Chondrocyte (in vitro differentiated cells): ENCODE results near the gene TRIP10. TPM values are rescaled to one million over a fixed set of nuclear protein-coding genes. Genes with fewer than 3 reads are reported as not detected.
"Not testable (repeated sequence)": the region's sequence is repeated elsewhere in the genome, so short reads cannot be mapped to it uniquely, and the experiment has no call there.

Source experiments
- DNase-seq: peaks from one replicate; pipeline ENCODE4 v3.0.0; 2021; ENCODE audit warnings: mixed read lengths, low spot score
- H3K27ac Mint-ChIP-seq: one replicate; pipeline ENCODE4 v1.8.0; 2021; ENCODE audit warnings: mild to moderate bottlenecking, moderate library complexity, mixed read lengths; ENCODE audit not compliant: unreplicated experiment
- H3K27me3 Mint-ChIP-seq: 2 replicates; pipeline ENCODE4 v1.8.0; 2021; ENCODE audit warnings: low read depth, mixed read lengths
- H3K36me3 Mint-ChIP-seq: 2 replicates; pipeline ENCODE4 v1.8.0; 2021; ENCODE audit warnings: low read depth, mixed read lengths
- H3K4me1 Mint-ChIP-seq: 2 replicates; pipeline ENCODE4 v1.8.0; 2021; ENCODE audit warnings: low read depth, mild to moderate bottlenecking, mixed read lengths
- H3K4me3 Mint-ChIP-seq: one replicate; pipeline ENCODE4 v1.8.0; 2021; ENCODE audit warnings: mild to moderate bottlenecking, moderate library complexity, mixed read lengths; ENCODE audit not compliant: unreplicated experiment
- H3K9me3 Mint-ChIP-seq: 2 replicates; pipeline ENCODE4 v1.8.0; 2021; ENCODE audit warnings: low read depth, mixed read lengths
- total RNA-seq: library from RNA; stranded (reverse); gene quantifications from 3 replicates; pipeline ENCODE4 v1.2.1, GENCODE V29; 2021
- TF ChIP-seq, protein P1 (sequence below): fragments of 200-600 bp; sonication (generic); IDR thresholded peaks from 2 replicates; pipeline ENCODE4 v1.5.0; 2021; ENCODE audit warnings: antibody characterized with exemption, mild to moderate bottlenecking, moderate library complexity

The TRIP10 gene
- total RNA-seq, 1 donor from 2014 or later = 107 TPM

DNA sequence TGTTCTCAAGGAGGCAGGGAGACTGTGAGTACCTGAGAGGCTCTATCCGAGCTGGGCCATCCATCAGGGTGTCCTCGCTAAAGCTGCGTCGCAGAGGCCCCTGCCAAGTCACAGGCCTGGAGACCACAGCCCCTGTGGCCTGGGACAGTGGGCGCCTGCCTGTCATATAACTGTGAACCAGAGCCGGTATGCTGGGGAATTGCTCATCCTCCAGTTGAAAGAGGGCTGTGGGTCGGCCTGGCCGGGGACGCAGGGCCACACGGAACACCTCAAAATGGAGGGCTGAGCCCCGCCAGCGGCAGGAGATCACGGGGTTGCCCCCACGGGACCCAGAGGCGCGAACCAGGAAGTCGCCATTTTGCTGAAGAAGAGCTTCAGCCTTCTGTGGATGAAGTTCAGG lies 21.1 kb downstream of the TRIP10 start:
- H3K27me3 Mint-ChIP-seq = no peaks in the 10 kb centered on the region
- no peak for DNase-seq
- peaks cover under 1% of the 10 kb centered on the region for H3K4me1 Mint-ChIP-seq
- H3K9me3 Mint-ChIP-seq = no peaks in the 10 kb centered on the region
- H3K4me3 Mint-ChIP-seq = no peak overlapping the region
- no peak overlapping the region for H3K27ac Mint-ChIP-seq
- H3K36me3 Mint-ChIP-seq = no peaks in the 10 kb centered on the region
- TF ChIP-seq, protein P1, sequence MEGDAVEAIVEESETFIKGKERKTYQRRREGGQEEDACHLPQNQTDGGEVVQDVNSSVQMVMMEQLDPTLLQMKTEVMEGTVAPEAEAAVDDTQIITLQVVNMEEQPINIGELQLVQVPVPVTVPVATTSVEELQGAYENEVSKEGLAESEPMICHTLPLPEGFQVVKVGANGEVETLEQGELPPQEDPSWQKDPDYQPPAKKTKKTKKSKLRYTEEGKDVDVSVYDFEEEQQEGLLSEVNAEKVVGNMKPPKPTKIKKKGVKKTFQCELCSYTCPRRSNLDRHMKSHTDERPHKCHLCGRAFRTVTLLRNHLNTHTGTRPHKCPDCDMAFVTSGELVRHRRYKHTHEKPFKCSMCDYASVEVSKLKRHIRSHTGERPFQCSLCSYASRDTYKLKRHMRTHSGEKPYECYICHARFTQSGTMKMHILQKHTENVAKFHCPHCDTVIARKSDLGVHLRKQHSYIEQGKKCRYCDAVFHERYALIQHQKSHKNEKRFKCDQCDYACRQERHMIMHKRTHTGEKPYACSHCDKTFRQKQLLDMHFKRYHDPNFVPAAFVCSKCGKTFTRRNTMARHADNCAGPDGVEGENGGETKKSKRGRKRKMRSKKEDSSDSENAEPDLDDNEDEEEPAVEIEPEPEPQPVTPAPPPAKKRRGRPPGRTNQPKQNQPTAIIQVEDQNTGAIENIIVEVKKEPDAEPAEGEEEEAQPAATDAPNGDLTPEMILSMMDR = no peak

GRCh38 chr19:6761053-6761676 lies 21.7 kb downstream of the TRIP10 start:
- no peak for DNase-seq
- TF ChIP-seq, protein P1 = no peak
- Mint-ChIP-seq H3K4me3 (no peak overlapping the region), H3K36me3 (no peaks in the 10 kb centered on the region), H3K27me3 (peaks cover 2% of the 10 kb centered on the region), H3K4me1 (peaks cover 6% of the 10 kb centered on the region), H3K9me3 (no peaks in the 10 kb centered on the region), H3K27ac (no peak overlapping the region)

DNA sequence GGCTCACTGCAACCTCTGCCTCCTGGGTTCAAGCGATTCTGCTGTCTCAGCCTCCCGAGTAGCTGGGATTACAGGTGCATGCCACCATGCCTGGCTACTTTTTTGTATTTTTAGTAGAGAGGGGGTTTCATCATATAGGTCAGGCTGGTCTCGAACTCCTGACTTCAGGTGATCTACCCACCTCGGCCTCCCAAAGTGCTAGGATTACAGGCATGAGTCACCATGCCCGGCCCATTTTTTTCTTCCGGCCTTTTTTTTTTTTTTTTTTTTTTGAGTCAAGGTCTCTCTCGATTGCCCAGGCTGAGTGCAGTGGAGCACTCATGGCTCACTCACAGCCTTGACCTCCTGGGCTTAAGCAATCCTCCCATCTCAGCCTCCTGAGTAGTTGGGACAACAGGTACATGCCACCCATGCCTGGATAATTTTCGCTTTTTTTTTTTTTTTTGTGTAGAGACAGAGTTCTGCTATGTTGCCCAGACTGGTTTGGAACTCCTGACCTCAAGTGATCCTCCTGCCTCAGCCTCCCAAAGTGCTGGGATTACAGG lies 22.8 kb downstream of the TRIP10 start:
- H3K27me3 Mint-ChIP-seq, H3K9me3 Mint-ChIP-seq, H3K4me3 Mint-ChIP-seq, DNase-seq, H3K36me3 Mint-ChIP-seq, H3K27ac Mint-ChIP-seq: not testable (repeated sequence)
- H3K4me1 Mint-ChIP-seq = peaks cover 16% of the 10 kb centered on the region

GRCh38 chr19:6765738-6766356 lies 26.4 kb downstream of the TRIP10 start:
- Mint-ChIP-seq H3K4me1 (peaks cover 19% of the 10 kb centered on the region), H3K36me3 (no peaks in the 10 kb centered on the region), H3K9me3 (no peaks in the 10 kb centered on the region), H3K27ac (no peak overlapping the region), H3K27me3 (peaks cover 8% of the 10 kb centered on the region), H3K4me3 (no peak overlapping the region)
- TF ChIP-seq, protein P1 = no peak
- no peak for DNase-seq

DNA sequence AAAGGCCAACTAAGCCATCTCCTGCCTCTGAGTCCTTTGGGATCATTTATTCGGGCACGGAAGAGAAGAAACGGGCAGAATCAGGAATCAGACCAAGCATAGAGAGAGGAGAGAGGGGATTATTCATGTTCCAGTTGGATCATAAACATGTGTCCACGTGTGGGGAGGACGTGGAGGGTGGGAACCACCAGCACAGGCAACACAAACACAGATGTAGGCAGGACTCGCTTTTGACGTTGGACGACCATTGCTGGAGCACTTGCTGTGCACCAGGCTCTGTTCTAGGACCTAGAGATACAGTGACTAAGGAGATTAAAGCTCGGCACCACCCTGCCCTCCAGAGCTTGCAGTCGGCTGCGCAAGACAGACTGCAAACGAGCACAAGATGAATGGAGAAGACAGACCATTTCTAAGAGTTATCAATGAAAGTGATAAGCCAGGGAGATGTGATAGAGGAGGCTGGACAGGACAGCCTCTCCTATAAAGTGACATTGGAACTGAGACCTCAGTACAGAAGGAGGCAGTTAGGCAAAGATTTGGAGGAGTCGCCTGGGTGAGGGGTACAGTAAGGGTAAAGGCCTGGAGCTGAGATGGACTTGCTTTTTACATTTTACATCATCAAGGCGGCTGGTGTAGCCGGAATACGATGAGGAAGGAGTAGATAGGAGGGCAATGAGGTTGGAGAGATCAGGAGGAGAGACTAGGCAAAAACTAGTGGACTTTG lies 27.0 kb downstream of the TRIP10 start:
- H3K4me1 Mint-ChIP-seq = peaks cover 19% of the 10 kb centered on the region

More for the DNA sequence above, 27.0 kb downstream of the TRIP10 start:
- H3K27me3 Mint-ChIP-seq = peaks cover 8% of the 10 kb centered on the region
- no peaks in the 10 kb centered on the region for H3K9me3 Mint-ChIP-seq
- H3K4me3 Mint-ChIP-seq = peak overlapping the region; percentile 65
- no peaks in the 10 kb centered on the region for H3K36me3 Mint-ChIP-seq
- TF ChIP-seq, protein P1 = no peak
- DNase-seq = no peak
- H3K27ac Mint-ChIP-seq = no peak overlapping the region
